ENCODE data around the gene KPNB1.

Gene KPNB1

GRCh38 chr17:47698749-47699535 lies 49.2 kb downstream of the KPNB1 start:
- DNase-seq = peak; percentile 88

- no peak for DNase-seq
Observed at GRCh38 chr17:47699536-47699840, 49.8 kb downstream of the KPNB1 start.

- no peak for DNase-seq
Observed at GRCh38 chr17:47700471-47701449, 51.0 kb downstream of the KPNB1 start.

GRCh38 chr17:47701608-47702007 lies 51.9 kb downstream of the KPNB1 start:
- no peak for DNase-seq

GRCh38 chr17:47702391-47702995 lies 52.8 kb downstream of the KPNB1 start:
- peak; percentile 3 for DNase-seq

GRCh38 chr17:47703191-47703591 lies 53.5 kb downstream of the KPNB1 start:
- DNase-seq = peak; percentile 62

- DNase-seq = no peak
Observed at GRCh38 chr17:47703671-47704070, 54.0 kb downstream of the KPNB1 start.

GRCh38 chr17:47704116-47704515 lies 54.4 kb downstream of the KPNB1 start:
- peak; percentile 9 for DNase-seq

GRCh38 chr17:47704736-47705135 lies 55.0 kb downstream of the KPNB1 start:
- no peak for DNase-seq

GRCh38 chr17:47705536-47706530 lies 56.1 kb downstream of the KPNB1 start:
- DNase-seq = peak; percentile 57

- DNase-seq = no peak
Observed at GRCh38 chr17:47707056-47707804, 57.5 kb downstream of the KPNB1 start.

GRCh38 chr17:47707884-47708283 lies 58.2 kb downstream of the KPNB1 start:
- no peak for DNase-seq

GRCh38 chr17:47708312-47708863 lies 58.7 kb downstream of the KPNB1 start:
- no peak for DNase-seq

GRCh38 chr17:47708864-47709541 lies 59.3 kb downstream of the KPNB1 start:
- no peak for DNase-seq

- DNase-seq = no peak
Observed at GRCh38 chr17:47709594-47709993, 59.9 kb downstream of the KPNB1 start.

- no peak for DNase-seq
Observed at GRCh38 chr17:47711366-47712099, 61.8 kb downstream of the KPNB1 start.

- DNase-seq = no peak
Observed at GRCh38 chr17:47712330-47713023, 62.8 kb downstream of the KPNB1 start.

GRCh38 chr17:47713980-47714700 lies 64.4 kb downstream of the KPNB1 start:
- no peak for DNase-seq
